Neural crest cell (in vitro differentiated cells): ENCODE results near the gene MRPL55. TPM values are rescaled to one million over a fixed set of nuclear protein-coding genes. Genes with fewer than 3 reads are reported as not detected.
A peak's percentile ranks its signal among the peaks of the same experiment; 100 is the strongest.

Experiments
- DNase-seq: peaks from one replicate; pipeline ENCODE4 v3.0.0; 2021; ENCODE audit warnings: low read depth, mixed read lengths, low spot score
- H3K27ac Mint-ChIP-seq: one replicate; pipeline ENCODE4 v1.8.0; 2021; ENCODE audit warnings: mild to moderate bottlenecking, mixed read lengths; ENCODE audit not compliant: unreplicated experiment
- H3K27me3 Mint-ChIP-seq: 2 replicates; pipeline ENCODE4 v1.8.0; 2021; ENCODE audit warnings: low read depth, mild to moderate bottlenecking, mixed read lengths
- H3K36me3 Mint-ChIP-seq: 2 replicates; pipeline ENCODE4 v1.8.0; 2021; ENCODE audit warnings: low read depth, mild to moderate bottlenecking, mixed read lengths
- H3K4me1 Mint-ChIP-seq: 2 replicates; pipeline ENCODE4 v1.8.0; 2021; ENCODE audit warnings: mixed read lengths
- H3K4me3 Mint-ChIP-seq: one replicate; pipeline ENCODE4 v1.8.0; 2021; ENCODE audit warnings: mild to moderate bottlenecking, mixed read lengths
- H3K9me3 Mint-ChIP-seq: 2 replicates; pipeline ENCODE4 v1.8.0; 2021; ENCODE audit warnings: mixed read lengths
- total RNA-seq: library from RNA; stranded (reverse); gene quantifications from 2 replicates; pipeline ENCODE4 v1.2.1, GENCODE V29; 2021
- TF ChIP-seq, protein P1 (sequence below): fragments of 200-600 bp; sonication (generic); conservative IDR thresholded peaks from 2 replicates; pipeline ENCODE4 v1.5.0; 2021; ENCODE audit warnings: antibody characterized with exemption, mild to moderate bottlenecking

The MRPL55 gene
- total RNA-seq, 1 donor from 2014 or later = 67.3 TPM

GRCh38 chr1:228145463-228146416 lies 36.6 kb upstream of the MRPL55 start:
- H3K27me3 Mint-ChIP-seq = no peaks in the 10 kb centered on the region
- no peak overlapping the region for H3K27ac Mint-ChIP-seq
- TF ChIP-seq, protein P1, sequence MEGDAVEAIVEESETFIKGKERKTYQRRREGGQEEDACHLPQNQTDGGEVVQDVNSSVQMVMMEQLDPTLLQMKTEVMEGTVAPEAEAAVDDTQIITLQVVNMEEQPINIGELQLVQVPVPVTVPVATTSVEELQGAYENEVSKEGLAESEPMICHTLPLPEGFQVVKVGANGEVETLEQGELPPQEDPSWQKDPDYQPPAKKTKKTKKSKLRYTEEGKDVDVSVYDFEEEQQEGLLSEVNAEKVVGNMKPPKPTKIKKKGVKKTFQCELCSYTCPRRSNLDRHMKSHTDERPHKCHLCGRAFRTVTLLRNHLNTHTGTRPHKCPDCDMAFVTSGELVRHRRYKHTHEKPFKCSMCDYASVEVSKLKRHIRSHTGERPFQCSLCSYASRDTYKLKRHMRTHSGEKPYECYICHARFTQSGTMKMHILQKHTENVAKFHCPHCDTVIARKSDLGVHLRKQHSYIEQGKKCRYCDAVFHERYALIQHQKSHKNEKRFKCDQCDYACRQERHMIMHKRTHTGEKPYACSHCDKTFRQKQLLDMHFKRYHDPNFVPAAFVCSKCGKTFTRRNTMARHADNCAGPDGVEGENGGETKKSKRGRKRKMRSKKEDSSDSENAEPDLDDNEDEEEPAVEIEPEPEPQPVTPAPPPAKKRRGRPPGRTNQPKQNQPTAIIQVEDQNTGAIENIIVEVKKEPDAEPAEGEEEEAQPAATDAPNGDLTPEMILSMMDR = no peak
- no peak for DNase-seq
- H3K9me3 Mint-ChIP-seq = no peaks in the 10 kb centered on the region
- H3K4me1 Mint-ChIP-seq = peaks cover 10% of the 10 kb centered on the region
- H3K36me3 Mint-ChIP-seq = no peaks in the 10 kb centered on the region
- H3K4me3 Mint-ChIP-seq = no peak overlapping the region

- DNase-seq = no peak
- Mint-ChIP-seq H3K27me3 (peaks cover under 1% of the 10 kb centered on the region), H3K36me3 (no peaks in the 10 kb centered on the region), H3K9me3 (no peaks in the 10 kb centered on the region), H3K4me3 (no peak overlapping the region), H3K4me1 (peaks cover 11% of the 10 kb centered on the region), H3K27ac (no peak overlapping the region)
- TF ChIP-seq, protein P1 = no peak
These were observed 35.9 kb upstream of the MRPL55 start for GRCh38 chr1:228144993-228145343.

DNA sequence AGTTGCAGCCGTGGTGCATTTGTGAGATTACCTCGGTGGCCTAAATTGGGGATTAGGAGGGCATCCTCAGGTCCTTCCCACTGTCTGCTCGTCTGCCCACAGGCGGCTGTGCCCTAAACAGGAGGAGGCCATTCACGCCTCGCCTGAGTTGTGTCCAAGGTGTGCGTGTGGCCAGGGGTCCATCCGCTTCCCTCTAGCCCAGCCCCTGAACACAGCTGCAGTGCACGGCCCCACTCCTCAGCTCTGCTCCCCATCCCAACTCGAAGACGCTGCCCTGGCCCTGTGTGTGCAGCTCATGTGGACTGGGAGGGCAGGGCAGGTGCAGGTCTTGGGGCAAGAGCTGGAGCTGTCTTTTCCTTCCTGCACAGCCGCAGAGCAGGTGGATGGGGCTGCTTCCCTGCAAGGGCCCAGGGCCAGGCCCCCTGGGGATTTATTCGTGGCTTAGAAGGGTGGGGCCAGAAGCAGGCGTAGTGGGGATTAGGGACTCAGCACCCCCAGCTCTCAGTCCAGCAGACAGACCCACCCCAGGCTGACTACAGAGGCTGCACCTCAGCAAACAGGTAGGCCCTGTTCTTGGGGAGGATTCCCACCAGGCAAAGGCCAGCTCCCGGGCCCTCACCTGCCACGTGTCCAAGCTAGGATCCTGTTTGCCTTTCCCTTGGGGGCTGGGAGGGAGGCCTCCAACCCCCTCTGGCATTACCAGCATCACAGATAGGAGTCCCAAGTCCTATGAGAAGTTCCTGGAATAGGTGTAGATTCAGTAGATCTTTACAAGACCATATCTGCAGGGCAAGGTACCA lies 35.3 kb upstream of the MRPL55 start:
- Mint-ChIP-seq H3K4me3 (peak overlapping the region; percentile 55), H3K4me1 (peaks cover 17% of the 10 kb centered on the region), H3K9me3 (no peaks in the 10 kb centered on the region), H3K27me3 (peaks cover 6% of the 10 kb centered on the region), H3K27ac (peak overlapping the region; percentile 57), H3K36me3 (no peaks in the 10 kb centered on the region)
- TF ChIP-seq, protein P1 = no peak
- no peak for DNase-seq

DNA sequence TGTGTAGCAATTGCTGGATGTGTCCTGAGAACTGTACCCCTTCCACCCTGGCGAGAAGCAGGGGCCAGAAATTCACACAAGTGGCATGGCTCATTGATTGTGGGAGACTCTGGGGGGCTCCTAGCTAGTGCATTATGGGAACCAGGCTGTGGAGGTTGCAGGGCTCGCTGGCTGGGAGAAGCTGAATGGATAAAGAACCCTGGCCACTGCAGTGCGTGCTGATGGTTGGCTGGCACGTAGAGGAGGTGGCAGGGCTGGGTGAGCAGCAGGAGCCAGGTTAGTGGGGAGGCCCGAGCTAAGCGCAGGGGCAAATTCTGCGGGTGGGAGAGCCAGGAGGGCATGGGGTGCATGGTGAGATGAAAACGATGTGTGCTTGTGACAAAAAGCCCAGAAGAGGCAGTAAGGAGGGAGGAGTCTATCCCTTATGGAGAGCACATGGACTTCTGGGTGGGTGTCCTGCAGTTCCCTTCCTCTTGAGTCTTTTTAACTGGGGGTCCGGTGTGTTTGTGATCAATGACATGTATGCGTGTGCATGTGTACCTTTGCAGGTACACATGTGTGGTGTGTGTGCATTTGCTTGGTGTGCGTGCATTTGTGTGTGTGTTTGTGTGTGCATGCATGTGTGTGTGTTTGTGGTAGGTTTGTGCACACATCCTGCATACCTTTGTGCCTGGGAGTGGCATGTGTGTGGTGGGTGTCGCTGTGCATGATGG lies 34.5 kb upstream of the MRPL55 start:
- Mint-ChIP-seq H3K27me3 (peaks cover 8% of the 10 kb centered on the region), H3K4me1 (peaks cover 17% of the 10 kb centered on the region), H3K27ac (peak overlapping the region; percentile 57), H3K9me3 (no peaks in the 10 kb centered on the region), H3K36me3 (no peaks in the 10 kb centered on the region), H3K4me3 (peak overlapping the region; percentile 55)
- TF ChIP-seq, protein P1 = no peak
- DNase-seq = no peak

- peak overlapping the region; percentile 49 for H3K4me3 Mint-ChIP-seq
- TF ChIP-seq, protein P1 = no peak
- H3K4me1 Mint-ChIP-seq = peaks cover 17% of the 10 kb centered on the region
- H3K9me3 Mint-ChIP-seq = no peaks in the 10 kb centered on the region
- DNase-seq = no peak
- H3K27ac Mint-ChIP-seq = no peak overlapping the region
- no peaks in the 10 kb centered on the region for H3K36me3 Mint-ChIP-seq
- H3K27me3 Mint-ChIP-seq = peaks cover 18% of the 10 kb centered on the region
These were observed 33.6 kb upstream of the MRPL55 start for GRCh38 chr1:228142701-228143136.
